T-cell (primary cell): ENCODE data around the gene TRNAU1AP. TPM values are rescaled to one million over a fixed set of nuclear protein-coding genes. Genes with fewer than 3 reads are reported as not detected.
"Not testable (repeated sequence)": the region's sequence is repeated elsewhere in the genome, so short reads cannot be mapped to it uniquely, and the experiment has no call there.

Experiments used
- ATAC-seq, 4 experiments: fragments of 200-7000 bp in 3 of 4; fragments of 150-1000 bp in 1 of 4; cut with Tn5 transposase; replicated peaks in 1 of 4; 1 replicate in 3 of 4; 2 replicates in 1 of 4; pipeline ENCODE4 v1.10.0; 2021; ENCODE audit warnings: moderate library complexity in 3 of 4, mild to moderate bottlenecking in 2 of 4, moderate number of reproducible peaks in 1 of 4
- CTCF ChIA-PET, 2 donors: fragments of 300-600 bp; sonication (Branson Sonifier 250); formaldehyde crosslinking; loops; one replicate each; lab custom pipeline; 2022; ENCODE audit warnings: antibody characterized with exemption in 2 of 2; lab: Charles Lee
- POLR2A ChIA-PET, 2 donors: fragments of 300-600 bp; sonication (Branson Sonifier 250); formaldehyde crosslinking; loops; one replicate each; lab custom pipeline; 2022; ENCODE audit warnings: antibody characterized with exemption in 2 of 2; lab: Charles Lee
- DNase-seq, 35 experiments: peaks; one replicate each; pipeline versions ENCODE4 v3.0.0 to v3.0.0-alpha.2; 2013 to 2023
- H3K27ac ChIP-seq: one replicate; pipeline ENCODE4 v1.5.1; 2013; ENCODE audit warnings: low read length
- H3K27me3 ChIP-seq, 2 experiments: replicated peaks in 1 of 2; 1 replicate in 1 of 2; 2 replicates in 1 of 2; pipeline versions ENCODE4 v1.6.1 to v1.7.0; 2013; ENCODE audit warnings: low read length in 1 of 2, mixed read lengths in 1 of 2; ENCODE audit not compliant: control insufficient read depth in 2 of 2, insufficient read depth in 2 of 2; ENCODE audit errors: extremely low read depth in 1 of 2
- H3K36me3 ChIP-seq, 2 donors: 1 replicate in 1 of 2; 2 replicates in 1 of 2; pipeline versions ENCODE4 v1.6.1 to v1.7.0; 2013; ENCODE audit warnings: low read length in 1 of 2; ENCODE audit not compliant: control insufficient read depth in 2 of 2, insufficient read depth in 1 of 2; ENCODE audit errors: extremely low read depth in 1 of 2
- H3K4me1 ChIP-seq, 2 experiments: 1 replicate in 1 of 2; 2 replicates in 1 of 2; pipeline versions ENCODE4 v1.6.1 to v1.7.0; 2013; ENCODE audit warnings: low read length in 2 of 2, mixed read lengths in 1 of 2; ENCODE audit not compliant: insufficient read depth in 2 of 2, control insufficient read depth in 1 of 2; ENCODE audit errors: extremely low read depth in 1 of 2
- H3K4me3 ChIP-seq, 2 donors: 1 replicate in 1 of 2; 2 replicates in 1 of 2; pipeline versions ENCODE4 v1.5.1 to v1.7.0; 2013; ENCODE audit warnings: mild to moderate bottlenecking in 2 of 2, low read length in 1 of 2, moderate library complexity in 1 of 2; ENCODE audit not compliant: control insufficient read depth in 1 of 2; ENCODE audit errors: extremely low read depth in 1 of 2
- H3K9me3 ChIP-seq: 2 replicates; pipeline ENCODE4 v1.7.0; 2013
- H3K27ac Mint-ChIP-seq, 2 donors: one replicate each; pipeline ENCODE4 v1.8.0; 2020 to 2021; ENCODE audit warnings: mild to moderate bottlenecking in 2 of 2, mixed read lengths in 2 of 2
- H3K27me3 Mint-ChIP-seq, 2 donors: one replicate each; pipeline ENCODE4 v1.8.0; 2021 to 2022; ENCODE audit warnings: mixed read lengths in 2 of 2
- H3K36me3 Mint-ChIP-seq: one replicate; pipeline ENCODE4 v1.8.0; 2021; ENCODE audit warnings: mixed read lengths
- H3K4me1 Mint-ChIP-seq, 3 donors: one replicate each; pipeline ENCODE4 v1.8.0; 2020 to 2022; ENCODE audit warnings: mixed read lengths in 3 of 3, mild to moderate bottlenecking in 1 of 3
- H3K4me3 Mint-ChIP-seq, 3 donors: one replicate each; pipeline ENCODE4 v1.8.0; 2020 to 2022; ENCODE audit warnings: mild to moderate bottlenecking in 3 of 3, mixed read lengths in 3 of 3, moderate library complexity in 3 of 3
- H3K9me3 Mint-ChIP-seq, 3 donors: one replicate each; pipeline ENCODE4 v1.8.0; 2020 to 2022; ENCODE audit warnings: mixed read lengths in 3 of 3
- WGBS: methylation state at CpG from one replicate; pipeline ENCODE4 v1.1.5; 2013; ENCODE audit warnings: missing lambda C conversion rate; ENCODE audit not compliant: insufficient coverage; 5-methylcytosine and 5-hydroxymethylcytosine counted together
- total RNA-seq, 35 experiments: library from RNA in 6 of 35; stranded (reverse) in 6 of 35; fragments of 120-200 nt in 1 of 35; gene quantifications; one replicate each; pipeline versions ENCODE4 v1.2.1 to v1.2.4 and lab custom pipeline; 2013 to 2026

TRNAU1AP gene
- total RNA-seq, 5 donors from 2014 or later (not counting 1 experiment from before 2014, with no cell fraction given), result 28.6 to 47.6 (median 41.3) TPM

GRCh38 chr1:28538286-28538685 is 14.6 kb upstream of the TRNAU1AP start:
- Histone ChIP-seq H3K9me3 (no peaks in the 10 kb centered on the region), H3K4me1 (no peaks in the 10 kb centered on the region), H3K36me3 (peaks cover 8 to 24% of the 10 kb centered on the region in 2 donors), H3K4me3 (no peak overlapping the region), H3K27ac (no peak overlapping the region), H3K27me3 (no peaks in the 10 kb centered on the region)
- ChIA-PET CTCF (no interaction called here), POLR2A (interaction anchor here in 1 of 2 donors (0.6 kb wide), 1 partner anchor 197 kb away, joined by 3 read pairs; no protein-coding TSS in a partner anchor)
- ATAC-seq (no peak), DNase-seq (no peak)
- WGBS, result 96% methylated on average over 4 of the region's 6 CpGs
- Mint-ChIP-seq H3K27ac (no peak overlapping the region), H3K4me1 (no peaks in the 10 kb centered on the region), H3K4me3 (no peak overlapping the region), H3K36me3 (peaks cover 19% of the 10 kb centered on the region), H3K27me3 (no peaks in the 10 kb centered on the region), H3K9me3 (no peaks in the 10 kb centered on the region)

- H3K27ac Mint-ChIP-seq, result no peak overlapping the region
- H3K36me3 Mint-ChIP-seq, result peaks cover 15% of the 10 kb centered on the region
- peaks cover 0 to 16% of the 10 kb centered on the region in 2 donors for H3K36me3 ChIP-seq
- ATAC-seq (no peak), DNase-seq (no peak)
- WGBS, result 100% methylated on average over 1 of the region's 7 CpGs
- CTCF ChIA-PET, result no interaction called here
- no peak overlapping the region for H3K27ac ChIP-seq
- H3K27me3 ChIP-seq, result no peaks in the 10 kb centered on the region
- no peaks in the 10 kb centered on the region for H3K4me1 Mint-ChIP-seq
- POLR2A ChIA-PET, result no interaction called here
- no peak overlapping the region for H3K4me3 Mint-ChIP-seq
- H3K4me1 ChIP-seq, result no peaks in the 10 kb centered on the region
- H3K9me3 Mint-ChIP-seq, result no peaks in the 10 kb centered on the region
- no peaks in the 10 kb centered on the region for H3K9me3 ChIP-seq
- H3K27me3 Mint-ChIP-seq, result no peaks in the 10 kb centered on the region
- no peak overlapping the region for H3K4me3 ChIP-seq
Measured at GRCh38 chr1:28540651-28541050, 12.2 kb upstream of the TRNAU1AP start.

GRCh38 chr1:28541414-28542015 is 11.4 kb upstream of the TRNAU1AP start:
- ATAC-seq, H3K4me3 Mint-ChIP-seq, H3K27me3 ChIP-seq, H3K4me3 ChIP-seq, H3K9me3 ChIP-seq, H3K27ac ChIP-seq, H3K27ac Mint-ChIP-seq, H3K36me3 ChIP-seq, H3K27me3 Mint-ChIP-seq, DNase-seq, H3K4me1 Mint-ChIP-seq, CTCF ChIA-PET, H3K9me3 Mint-ChIP-seq, H3K4me1 ChIP-seq: not testable (repeated sequence)
- H3K36me3 Mint-ChIP-seq, result peaks cover 12% of the 10 kb centered on the region
- POLR2A ChIA-PET, result interaction anchor here in 1 of 2 donors (0.7 kb wide), 1 partner anchor 37 kb away, joined by 5 read pairs; no protein-coding TSS in a partner anchor
- WGBS, result no CpG with 5 or more reads among the region's 8 CpGs

GRCh38 chr1:28545246-28545628 is 7.6 kb upstream of the TRNAU1AP start:
- Mint-ChIP-seq H3K36me3 (no peaks in the 10 kb centered on the region), H3K4me3 (no peak overlapping the region), H3K9me3 (no peaks in the 10 kb centered on the region), H3K27ac (no peak overlapping the region), H3K4me1 (no peaks in the 10 kb centered on the region), H3K27me3 (no peaks in the 10 kb centered on the region)
- Histone ChIP-seq H3K4me3 (no peak overlapping the region), H3K27ac (no peak overlapping the region), H3K4me1 (no peaks in the 10 kb centered on the region), H3K36me3 (no peaks in the 10 kb centered on the region), H3K9me3 (no peaks in the 10 kb centered on the region), H3K27me3 (no peaks in the 10 kb centered on the region)
- DNase-seq, result no peak
- POLR2A ChIA-PET, result no interaction called here
- CTCF ChIA-PET, result interaction anchor here in 1 of 2 donors (1.2 kb wide), 1 partner anchor 336 kb away, joined by 5 read pairs; no protein-coding TSS in a partner anchor
- no CpG with 5 or more reads among the region's 4 CpGs for WGBS
- no peak for ATAC-seq

GRCh38 chr1:28548318-28548717 is 4.6 kb upstream of the TRNAU1AP start:
- Histone ChIP-seq H3K4me3 (no peak overlapping the region), H3K36me3 (no peaks in the 10 kb centered on the region), H3K9me3 (no peaks in the 10 kb centered on the region), H3K27ac (no peak overlapping the region), H3K4me1 (peaks cover 0 to 13% of the 10 kb centered on the region in 2 experiments), H3K27me3 (no peaks in the 10 kb centered on the region)
- WGBS, result no CpG with 5 or more reads among the region's 3 CpGs
- no peak for DNase-seq
- H3K27ac Mint-ChIP-seq, result no peak overlapping the region
- no peaks in the 10 kb centered on the region for H3K9me3 Mint-ChIP-seq
- H3K27me3 Mint-ChIP-seq, result no peaks in the 10 kb centered on the region
- peaks cover 7 to 16% (median 9%) of the 10 kb centered on the region in 3 donors for H3K4me1 Mint-ChIP-seq
- ChIA-PET CTCF (no interaction called here), POLR2A (interaction anchor here (0.6 kb wide), 2 partner anchors 488 to 1771 kb away, joined by 5 read pairs; no protein-coding TSS in a partner anchor)
- no peak for ATAC-seq
- H3K36me3 Mint-ChIP-seq, result no peaks in the 10 kb centered on the region
- no peak overlapping the region for H3K4me3 Mint-ChIP-seq

- peaks cover 2 to 20% of the 10 kb centered on the region in 2 experiments for H3K4me1 ChIP-seq
- no peak overlapping the region for H3K4me3 ChIP-seq
- no peaks in the 10 kb centered on the region for H3K27me3 Mint-ChIP-seq
- ATAC-seq (no peak), DNase-seq (no peak)
- peaks cover 0 to 4% of the 10 kb centered on the region in 2 donors for H3K36me3 ChIP-seq
- ChIA-PET CTCF (interaction anchor here in 1 of 2 donors (0.6 to 0.8 kb wide), 2 partner anchors 30 to 186 kb away, joined by 4 read pairs; partner anchors contain the start of gene YTHDF2), POLR2A (interaction anchor here (0.5 to 6.0 kb wide), 5 partner anchors 30 to 53 kb away, joined by 3 to 43 read pairs (median 5); partner anchors contain the start of gene RCC1 (in 1 of the 2))
- peaks cover 22 to 27% (median 25%) of the 10 kb centered on the region in 3 donors for H3K4me1 Mint-ChIP-seq
- peaks cover 6% of the 10 kb centered on the region for H3K36me3 Mint-ChIP-seq
- peak overlapping the region in 1 of 2 donors; percentile 36 for H3K27ac Mint-ChIP-seq
- H3K27ac ChIP-seq, result no peak overlapping the region
- no peaks in the 10 kb centered on the region for H3K9me3 ChIP-seq
- H3K9me3 Mint-ChIP-seq, result no peaks in the 10 kb centered on the region
- H3K27me3 ChIP-seq, result no peaks in the 10 kb centered on the region
- H3K4me3 Mint-ChIP-seq, result no peak overlapping the region
- WGBS, result 100% methylated on average over 1 of the region's 6 CpGs
Measured at GRCh38 chr1:28551381-28551780, 1.5 kb upstream of the TRNAU1AP start.
